T-cell (primary cell): ENCODE results near the gene AKAP6. TPM values are rescaled to one million over a fixed set of nuclear protein-coding genes. Genes with fewer than 3 reads are reported as not detected.

Experiments used
- ATAC-seq, 4 experiments: fragments of 200-7000 bp in 3 of 4; fragments of 150-1000 bp in 1 of 4; cut with Tn5 transposase; replicated peaks in 1 of 4; 1 replicate in 3 of 4; 2 replicates in 1 of 4; pipeline ENCODE4 v1.10.0; 2021; ENCODE audit warnings: moderate library complexity in 3 of 4, mild to moderate bottlenecking in 2 of 4, moderate number of reproducible peaks in 1 of 4
- CTCF ChIA-PET, 2 donors: fragments of 300-600 bp; sonication (Branson Sonifier 250); formaldehyde crosslinking; loops; one replicate each; lab custom pipeline; 2022; ENCODE audit warnings: antibody characterized with exemption in 2 of 2; lab: Charles Lee
- POLR2A ChIA-PET, 2 donors: fragments of 300-600 bp; sonication (Branson Sonifier 250); formaldehyde crosslinking; loops; one replicate each; lab custom pipeline; 2022; ENCODE audit warnings: antibody characterized with exemption in 2 of 2; lab: Charles Lee
- DNase-seq, 35 experiments: peaks; one replicate each; pipeline versions ENCODE4 v3.0.0 to v3.0.0-alpha.2; 2013 to 2023
- H3K27ac ChIP-seq: one replicate; pipeline ENCODE4 v1.5.1; 2013; ENCODE audit warnings: low read length
- H3K27me3 ChIP-seq, 2 experiments: replicated peaks in 1 of 2; 1 replicate in 1 of 2; 2 replicates in 1 of 2; pipeline versions ENCODE4 v1.6.1 to v1.7.0; 2013; ENCODE audit warnings: low read length in 1 of 2, mixed read lengths in 1 of 2; ENCODE audit not compliant: control insufficient read depth in 2 of 2, insufficient read depth in 2 of 2; ENCODE audit errors: extremely low read depth in 1 of 2
- H3K36me3 ChIP-seq, 2 donors: 1 replicate in 1 of 2; 2 replicates in 1 of 2; pipeline versions ENCODE4 v1.6.1 to v1.7.0; 2013; ENCODE audit warnings: low read length in 1 of 2; ENCODE audit not compliant: control insufficient read depth in 2 of 2, insufficient read depth in 1 of 2; ENCODE audit errors: extremely low read depth in 1 of 2
- H3K4me1 ChIP-seq, 2 experiments: 1 replicate in 1 of 2; 2 replicates in 1 of 2; pipeline versions ENCODE4 v1.6.1 to v1.7.0; 2013; ENCODE audit warnings: low read length in 2 of 2, mixed read lengths in 1 of 2; ENCODE audit not compliant: insufficient read depth in 2 of 2, control insufficient read depth in 1 of 2; ENCODE audit errors: extremely low read depth in 1 of 2
- H3K4me3 ChIP-seq, 2 donors: 1 replicate in 1 of 2; 2 replicates in 1 of 2; pipeline versions ENCODE4 v1.5.1 to v1.7.0; 2013; ENCODE audit warnings: mild to moderate bottlenecking in 2 of 2, low read length in 1 of 2, moderate library complexity in 1 of 2; ENCODE audit not compliant: control insufficient read depth in 1 of 2; ENCODE audit errors: extremely low read depth in 1 of 2
- H3K9me3 ChIP-seq: 2 replicates; pipeline ENCODE4 v1.7.0; 2013
- H3K27ac Mint-ChIP-seq, 2 donors: one replicate each; pipeline ENCODE4 v1.8.0; 2020 to 2021; ENCODE audit warnings: mild to moderate bottlenecking in 2 of 2, mixed read lengths in 2 of 2
- H3K27me3 Mint-ChIP-seq, 2 donors: one replicate each; pipeline ENCODE4 v1.8.0; 2021 to 2022; ENCODE audit warnings: mixed read lengths in 2 of 2
- H3K36me3 Mint-ChIP-seq: one replicate; pipeline ENCODE4 v1.8.0; 2021; ENCODE audit warnings: mixed read lengths
- H3K4me1 Mint-ChIP-seq, 3 donors: one replicate each; pipeline ENCODE4 v1.8.0; 2020 to 2022; ENCODE audit warnings: mixed read lengths in 3 of 3, mild to moderate bottlenecking in 1 of 3
- H3K4me3 Mint-ChIP-seq, 3 donors: one replicate each; pipeline ENCODE4 v1.8.0; 2020 to 2022; ENCODE audit warnings: mild to moderate bottlenecking in 3 of 3, mixed read lengths in 3 of 3, moderate library complexity in 3 of 3
- H3K9me3 Mint-ChIP-seq, 3 donors: one replicate each; pipeline ENCODE4 v1.8.0; 2020 to 2022; ENCODE audit warnings: mixed read lengths in 3 of 3
- WGBS: methylation state at CpG from one replicate; pipeline ENCODE4 v1.1.5; 2013; ENCODE audit warnings: missing lambda C conversion rate; ENCODE audit not compliant: insufficient coverage; 5-methylcytosine and 5-hydroxymethylcytosine counted together
- total RNA-seq, 35 experiments: library from RNA in 6 of 35; stranded (reverse) in 6 of 35; fragments of 120-200 nt in 1 of 35; gene quantifications; one replicate each; pipeline versions ENCODE4 v1.2.1 to v1.2.4 and lab custom pipeline; 2013 to 2026

Gene AKAP6
- total RNA-seq, 5 donors from 2014 or later (not counting 1 experiment from before 2014, with no cell fraction given), result 1.7 to 6.6 (median 2.6) TPM

DNA sequence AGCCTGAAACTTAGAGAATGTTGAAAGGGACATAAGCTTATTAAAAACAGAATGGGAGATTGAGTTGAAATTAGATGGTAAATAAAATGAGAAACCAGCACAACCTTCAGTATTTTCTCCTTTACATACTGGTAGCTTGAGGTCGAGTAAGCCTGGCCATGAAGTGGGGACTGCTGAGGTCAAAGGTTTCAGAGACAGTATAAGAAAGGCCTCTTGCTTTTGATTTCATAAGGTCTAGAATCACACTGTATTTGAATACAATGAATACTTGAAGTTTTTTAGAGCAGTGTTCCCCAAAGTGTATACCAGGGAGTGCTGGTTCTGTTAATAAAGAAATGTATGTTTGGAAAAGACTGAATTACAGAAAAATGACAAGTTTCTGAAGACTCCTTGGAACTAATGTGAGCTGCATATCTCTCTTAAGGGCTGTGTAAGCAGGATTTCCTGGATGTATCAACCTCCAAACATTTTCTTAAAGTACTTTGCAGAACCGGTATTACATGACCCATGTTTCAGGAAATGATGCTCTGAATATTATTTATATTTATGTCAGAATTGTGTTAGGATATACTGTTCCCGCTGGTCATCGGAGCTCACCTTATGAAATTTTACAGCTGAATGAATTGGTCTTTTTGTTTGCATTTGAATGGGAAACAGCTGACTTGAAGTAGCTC, 85.0 kb downstream of the AKAP6 start:
- Histone ChIP-seq H3K9me3 (no peaks in the 10 kb centered on the region), H3K4me1 (no peaks in the 10 kb centered on the region), H3K27ac (no peak overlapping the region), H3K27me3 (no peaks in the 10 kb centered on the region), H3K4me3 (no peak overlapping the region), H3K36me3 (no peaks in the 10 kb centered on the region)
- H3K36me3 Mint-ChIP-seq, result no peaks in the 10 kb centered on the region
- H3K27me3 Mint-ChIP-seq, result peaks cover 0 to 1% of the 10 kb centered on the region in 2 donors
- no peaks in the 10 kb centered on the region for H3K9me3 Mint-ChIP-seq
- ATAC-seq, result no peak
- DNase-seq, result no peak
- POLR2A ChIA-PET, result no interaction called here
- no CpG with 5 or more reads among the region's 4 CpGs for WGBS
- H3K27ac Mint-ChIP-seq, result no peak overlapping the region
- no peak overlapping the region for H3K4me3 Mint-ChIP-seq
- no peaks in the 10 kb centered on the region for H3K4me1 Mint-ChIP-seq
- CTCF ChIA-PET, result no interaction called here

DNA sequence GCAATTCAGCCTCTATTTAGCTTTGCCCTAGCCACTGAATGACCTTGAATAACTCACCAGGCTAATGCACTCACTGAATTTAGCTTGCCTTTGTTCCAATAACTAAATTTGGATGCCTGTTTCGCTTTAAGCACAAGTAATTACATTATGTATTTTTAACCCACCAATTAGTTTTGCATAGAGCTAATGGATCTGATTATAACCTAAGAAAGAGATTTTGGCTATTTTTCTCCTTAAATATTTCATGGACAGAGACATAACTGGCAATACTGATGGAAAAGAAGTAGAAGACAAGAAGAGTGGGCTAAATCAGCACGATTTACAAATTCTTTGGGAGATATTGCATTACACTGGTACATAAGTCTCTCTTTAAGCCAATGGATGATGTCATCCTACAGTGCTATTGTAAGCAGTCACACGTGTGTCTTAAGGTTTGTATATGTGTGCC, 85.7 kb downstream of the AKAP6 start:
- no peak for ATAC-seq
- CTCF ChIA-PET, result no interaction called here

DNA sequence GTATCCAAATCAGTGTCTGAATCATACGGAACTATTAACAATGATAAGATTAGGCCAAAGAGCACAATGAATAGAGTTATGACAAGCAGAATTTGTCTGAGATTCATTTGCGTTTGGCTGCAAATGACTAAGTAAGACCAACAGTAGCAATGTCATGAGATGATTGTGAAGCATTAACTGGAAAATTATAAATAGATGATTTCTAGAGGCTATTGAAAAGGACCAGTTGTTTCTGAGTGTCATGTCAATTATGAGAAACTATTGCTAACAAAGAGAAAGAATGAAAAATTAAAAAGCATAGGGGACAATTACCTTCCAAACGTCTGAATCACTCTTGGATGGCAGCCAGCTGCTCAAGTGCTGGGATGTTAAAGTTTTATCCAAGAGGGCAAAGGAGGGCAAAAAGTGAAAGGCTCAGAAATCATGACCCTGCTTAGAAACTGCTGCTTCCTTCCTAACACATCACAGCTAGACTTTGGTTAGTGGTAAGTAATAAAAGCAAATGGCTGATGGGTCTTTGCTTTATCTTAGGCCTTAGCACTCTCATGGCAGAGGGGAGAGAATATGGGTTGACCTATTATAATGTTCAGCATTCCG, 89.0 kb downstream of the AKAP6 start:
- Histone ChIP-seq H3K27me3 (no peaks in the 10 kb centered on the region), H3K4me3 (no peak overlapping the region), H3K27ac (no peak overlapping the region), H3K36me3 (no peaks in the 10 kb centered on the region), H3K4me1 (no peaks in the 10 kb centered on the region), H3K9me3 (no peaks in the 10 kb centered on the region)
- ChIA-PET POLR2A (no interaction called here), CTCF (no interaction called here)
- no peak for ATAC-seq
- DNase-seq, result no peak
- H3K27me3 Mint-ChIP-seq, result peaks cover 0 to 1% of the 10 kb centered on the region in 2 donors
- no peak overlapping the region for H3K4me3 Mint-ChIP-seq
- WGBS, result 56% methylated on average over 3 of the region's 4 CpGs
- H3K36me3 Mint-ChIP-seq, result no peaks in the 10 kb centered on the region
- no peaks in the 10 kb centered on the region for H3K4me1 Mint-ChIP-seq
- peaks cover 0 to 4% (median 3%) of the 10 kb centered on the region in 3 donors for H3K9me3 Mint-ChIP-seq
- H3K27ac Mint-ChIP-seq, result no peak overlapping the region

More for the DNA sequence above, 85.7 kb downstream of the AKAP6 start:
- H3K27me3 Mint-ChIP-seq, result peaks cover 0 to 1% of the 10 kb centered on the region in 2 donors
- H3K9me3 Mint-ChIP-seq, result no peaks in the 10 kb centered on the region
- POLR2A ChIA-PET, result no interaction called here
- DNase-seq, result no peak
- Histone ChIP-seq H3K9me3 (no peaks in the 10 kb centered on the region), H3K4me1 (no peaks in the 10 kb centered on the region), H3K4me3 (no peak overlapping the region), H3K27ac (no peak overlapping the region), H3K27me3 (no peaks in the 10 kb centered on the region), H3K36me3 (no peaks in the 10 kb centered on the region)
- no CpG with 5 or more reads among the region's 3 CpGs for WGBS
- H3K4me1 Mint-ChIP-seq, result no peaks in the 10 kb centered on the region
- H3K36me3 Mint-ChIP-seq, result no peaks in the 10 kb centered on the region
- H3K4me3 Mint-ChIP-seq, result no peak overlapping the region
- no peak overlapping the region for H3K27ac Mint-ChIP-seq

DNA sequence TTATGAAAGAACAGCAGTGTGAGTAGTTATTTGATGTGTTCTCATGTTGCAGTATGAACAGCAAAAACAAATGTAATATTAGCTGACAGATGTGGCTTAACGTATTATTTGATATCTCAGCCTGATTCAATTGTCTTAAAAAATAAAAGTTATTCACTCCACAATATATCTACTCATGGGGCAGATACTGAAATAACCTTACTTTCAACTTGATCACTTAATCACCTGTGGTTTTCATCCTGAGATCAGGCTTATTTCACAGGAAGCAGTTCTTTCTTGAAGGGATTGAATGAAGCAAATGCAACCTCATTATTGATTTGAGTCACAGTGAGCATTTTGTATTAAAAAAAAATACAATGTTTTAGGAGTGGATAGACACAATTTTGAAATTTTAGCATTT, 90.3 kb downstream of the AKAP6 start:
- Histone ChIP-seq H3K9me3 (no peaks in the 10 kb centered on the region), H3K4me1 (no peaks in the 10 kb centered on the region), H3K4me3 (no peak overlapping the region), H3K27ac (no peak overlapping the region), H3K36me3 (no peaks in the 10 kb centered on the region), H3K27me3 (no peaks in the 10 kb centered on the region)
- ATAC-seq (no peak), DNase-seq (no peak)
- peaks cover 0 to 4% (median 3%) of the 10 kb centered on the region in 3 donors for H3K9me3 Mint-ChIP-seq
- H3K4me1 Mint-ChIP-seq, result no peaks in the 10 kb centered on the region
- no peaks in the 10 kb centered on the region for H3K36me3 Mint-ChIP-seq
- peaks cover 0 to 1% of the 10 kb centered on the region in 2 donors for H3K27me3 Mint-ChIP-seq
- no peak overlapping the region for H3K4me3 Mint-ChIP-seq
- no peak overlapping the region for H3K27ac Mint-ChIP-seq
- WGBS, result 100% methylated on average over 1 of the region's 1 CpG
- POLR2A ChIA-PET, result no interaction called here
- CTCF ChIA-PET, result interaction anchor here in 1 of 2 donors (0.6 kb wide), 1 partner anchor 816 kb away, joined by 3 read pairs; no protein-coding TSS in a partner anchor

DNA sequence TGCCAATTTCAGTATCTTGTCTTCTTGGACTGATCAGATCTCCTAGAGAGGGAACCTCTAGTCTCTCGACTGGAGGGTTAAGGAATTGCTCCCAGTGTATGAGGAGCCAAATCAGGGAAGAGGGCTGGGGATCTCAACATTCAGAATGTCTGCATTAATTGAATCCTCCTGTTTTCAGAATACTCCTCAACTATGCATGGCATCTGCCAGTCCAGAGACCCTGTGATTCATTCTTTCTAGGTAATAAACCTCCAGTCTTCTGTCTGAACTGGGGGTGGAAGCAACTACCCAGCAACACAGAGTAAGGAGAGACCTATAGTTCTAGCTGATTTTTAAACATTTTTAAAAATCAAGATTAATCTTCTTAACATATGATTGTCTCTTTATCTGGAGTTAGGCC, 92.7 kb downstream of the AKAP6 start:
- Histone ChIP-seq H3K4me1 (no peaks in the 10 kb centered on the region), H3K9me3 (no peaks in the 10 kb centered on the region), H3K27ac (no peak overlapping the region), H3K36me3 (no peaks in the 10 kb centered on the region), H3K4me3 (no peak overlapping the region), H3K27me3 (no peaks in the 10 kb centered on the region)
- Mint-ChIP-seq H3K4me1 (no peaks in the 10 kb centered on the region), H3K27ac (no peak overlapping the region), H3K36me3 (no peaks in the 10 kb centered on the region), H3K9me3 (peaks cover 0 to 4% (median 3%) of the 10 kb centered on the region in 3 donors), H3K4me3 (no peak overlapping the region), H3K27me3 (peaks cover 0 to under 1% of the 10 kb centered on the region in 2 donors)
- WGBS, result no CpG with 5 or more reads among the region's 1 CpG
- ChIA-PET POLR2A (interaction anchor here in 1 of 2 donors (0.6 kb wide), 1 partner anchor 94 kb away, joined by 3 read pairs; no protein-coding TSS in a partner anchor), CTCF (no interaction called here)
- DNase-seq, result no peak
- no peak for ATAC-seq

DNA sequence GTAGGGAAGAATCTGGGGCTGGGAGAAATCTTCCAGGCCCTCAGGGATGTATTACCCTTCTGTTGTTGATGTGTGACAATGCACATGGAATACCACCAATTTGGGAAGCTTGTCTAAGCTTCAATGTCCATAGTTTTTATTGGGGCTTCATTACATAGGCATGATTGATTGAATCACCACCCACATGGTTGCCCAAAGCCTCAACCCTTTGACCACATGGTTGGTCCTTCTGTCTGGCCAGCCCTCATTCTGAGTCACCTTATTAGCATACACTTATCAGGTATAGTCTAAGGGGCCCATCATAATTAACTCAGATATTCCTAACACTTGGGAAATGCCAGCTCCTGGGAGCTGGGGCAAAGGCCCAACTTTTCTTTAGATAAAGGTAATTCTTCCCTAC, 93.3 kb downstream of the AKAP6 start:
- CTCF ChIA-PET, result no interaction called here
- H3K9me3 Mint-ChIP-seq, result peaks cover 0 to 4% (median 3%) of the 10 kb centered on the region in 3 donors

More for the DNA sequence above, 93.3 kb downstream of the AKAP6 start:
- H3K9me3 ChIP-seq, result no peaks in the 10 kb centered on the region
- no peak overlapping the region for H3K4me3 ChIP-seq
- no peak overlapping the region for H3K27ac ChIP-seq
- H3K36me3 ChIP-seq, result no peaks in the 10 kb centered on the region
- ATAC-seq, result no peak
- H3K4me1 ChIP-seq, result no peaks in the 10 kb centered on the region
- no peak overlapping the region for H3K4me3 Mint-ChIP-seq
- no peak overlapping the region for H3K27ac Mint-ChIP-seq
- POLR2A ChIA-PET, result interaction anchor here in 1 of 2 donors (0.6 kb wide), 1 partner anchor 94 kb away, joined by 3 read pairs; no protein-coding TSS in a partner anchor
- no peaks in the 10 kb centered on the region for H3K27me3 ChIP-seq
- no peaks in the 10 kb centered on the region for H3K36me3 Mint-ChIP-seq
- no peak for DNase-seq
- H3K27me3 Mint-ChIP-seq, result peaks cover 0 to under 1% of the 10 kb centered on the region in 2 donors
- H3K4me1 Mint-ChIP-seq, result no peaks in the 10 kb centered on the region
